A673 (cell line): ENCODE data around the gene RSBN1.

Experiments used
- EZH2 ChIP-seq: fragments of 200-600 bp; sonication (generic); IDR thresholded peaks from 2 replicates; pipeline ENCODE4 v1.6.1; 2017; ENCODE audit warnings: borderline replicate concordance, low read depth, mild to moderate bottlenecking, mixed read lengths, antibody characterized with exemption, low read length; ENCODE audit not compliant: poor library complexity, severe bottlenecking
- TF ChIP-seq, protein P1 (sequence below): fragments of 300-800, 200-600 bp; sonication (generic); conservative IDR thresholded peaks from 2 replicates; pipeline ENCODE4 v1.5.1; 2017; ENCODE audit warnings: low read depth, mild to moderate bottlenecking, antibody characterized with exemption, low read length, moderate library complexity, mixed read lengths

DNA sequence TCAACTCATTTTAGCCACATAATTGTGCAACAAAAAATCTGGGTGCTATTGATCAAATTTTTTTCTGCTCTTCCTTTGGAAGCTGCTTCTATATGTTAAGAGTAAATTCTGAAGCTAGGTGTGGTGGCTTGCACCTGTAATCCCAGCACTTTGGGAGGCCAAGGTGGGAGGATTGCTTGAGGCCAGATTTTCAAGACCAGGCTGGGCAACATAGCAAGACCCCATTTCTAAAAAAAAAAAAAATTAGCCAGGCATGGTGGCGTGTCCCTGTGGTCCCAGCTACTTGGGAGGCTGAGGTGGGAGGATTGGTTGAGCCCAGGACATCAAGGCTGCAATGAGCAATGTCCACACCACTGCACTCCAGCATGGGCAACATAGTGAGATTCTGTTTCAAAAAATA, 24.3 kb upstream of the RSBN1 start:
- TF ChIP-seq, protein P1, sequence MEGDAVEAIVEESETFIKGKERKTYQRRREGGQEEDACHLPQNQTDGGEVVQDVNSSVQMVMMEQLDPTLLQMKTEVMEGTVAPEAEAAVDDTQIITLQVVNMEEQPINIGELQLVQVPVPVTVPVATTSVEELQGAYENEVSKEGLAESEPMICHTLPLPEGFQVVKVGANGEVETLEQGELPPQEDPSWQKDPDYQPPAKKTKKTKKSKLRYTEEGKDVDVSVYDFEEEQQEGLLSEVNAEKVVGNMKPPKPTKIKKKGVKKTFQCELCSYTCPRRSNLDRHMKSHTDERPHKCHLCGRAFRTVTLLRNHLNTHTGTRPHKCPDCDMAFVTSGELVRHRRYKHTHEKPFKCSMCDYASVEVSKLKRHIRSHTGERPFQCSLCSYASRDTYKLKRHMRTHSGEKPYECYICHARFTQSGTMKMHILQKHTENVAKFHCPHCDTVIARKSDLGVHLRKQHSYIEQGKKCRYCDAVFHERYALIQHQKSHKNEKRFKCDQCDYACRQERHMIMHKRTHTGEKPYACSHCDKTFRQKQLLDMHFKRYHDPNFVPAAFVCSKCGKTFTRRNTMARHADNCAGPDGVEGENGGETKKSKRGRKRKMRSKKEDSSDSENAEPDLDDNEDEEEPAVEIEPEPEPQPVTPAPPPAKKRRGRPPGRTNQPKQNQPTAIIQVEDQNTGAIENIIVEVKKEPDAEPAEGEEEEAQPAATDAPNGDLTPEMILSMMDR: no peak
- TF ChIP-seq EZH2: no peak
